Coronary artery (tissue), 2 donors: ENCODE data around the gene MICALL1.

Source experiments
- DNase-seq: peaks from one replicate; pipeline ENCODE4 v3.0.0-alpha.2; 2017; ENCODE audit warnings: low spot score
- H3K27ac ChIP-seq, 2 donors: fragments of 200-600 bp; sonication (generic); one replicate each; pipeline ENCODE4 v1.5.1; 2016 to 2019
- H3K4me3 ChIP-seq: fragments of 200-600 bp; sonication (generic); 2 replicates; pipeline ENCODE4 v1.5.1; 2016; ENCODE audit warnings: mild to moderate bottlenecking, moderate library complexity
- CTCF ChIP-seq: fragments of 200-600 bp; sonication (generic); IDR thresholded peaks from one replicate; pipeline ENCODE4 v1.5.1; 2019; ENCODE audit warnings: antibody characterized with exemption

Gene MICALL1

GRCh38 chr22:37965940-37966664 is 60.0 kb downstream of the MICALL1 start:
- no peak for DNase-seq
- peak overlapping the region in 1 of 2 donors; percentile 56 for H3K27ac ChIP-seq
- no peak overlapping the region for H3K4me3 ChIP-seq
- TF ChIP-seq CTCF = no peak

- no peak overlapping the region for H3K27ac ChIP-seq
- TF ChIP-seq CTCF = no peak
- H3K4me3 ChIP-seq = no peak overlapping the region
- no peak for DNase-seq
Observed at GRCh38 chr22:37967147-37967546, 61.0 kb downstream of the MICALL1 start.

GRCh38 chr22:37967637-37968451 is 61.7 kb downstream of the MICALL1 start:
- no peak for DNase-seq
- H3K27ac ChIP-seq = no peak overlapping the region
- H3K4me3 ChIP-seq = no peak overlapping the region
- no peak for TF ChIP-seq CTCF

- H3K27ac ChIP-seq = no peak overlapping the region
- no peak for TF ChIP-seq CTCF
- no peak overlapping the region for H3K4me3 ChIP-seq
- DNase-seq = no peak
Observed at GRCh38 chr22:37968452-37969251, 62.6 kb downstream of the MICALL1 start.

- no peak for TF ChIP-seq CTCF
- H3K4me3 ChIP-seq = no peak overlapping the region
- no peak overlapping the region for H3K27ac ChIP-seq
- no peak for DNase-seq
Observed at GRCh38 chr22:37970864-37971263, 64.8 kb downstream of the MICALL1 start.

- H3K27ac ChIP-seq = no peak overlapping the region
- no peak overlapping the region for H3K4me3 ChIP-seq
- no peak for DNase-seq
- TF ChIP-seq CTCF = no peak
Observed at GRCh38 chr22:37971475-37972434, 65.7 kb downstream of the MICALL1 start.
